Suprapubic skin (tissue), 4 donors: ENCODE data around the gene WDR1. TPM values are rescaled to one million over a fixed set of nuclear protein-coding genes. Genes with fewer than 3 reads are reported as not detected.

Experiments
- DNase-seq, 2 donors: peaks; one replicate each; pipeline ENCODE4 v3.0.0-alpha.2; 2019; ENCODE audit warnings: low spot score in 2 of 2
- H3K27ac ChIP-seq: fragments of 200-600 bp; sonication (generic); one replicate; pipeline ENCODE4 v1.5.1; 2019
- H3K27me3 ChIP-seq: fragments of 200-600 bp; sonication (generic); one replicate; pipeline ENCODE4 v1.5.1; 2019
- H3K36me3 ChIP-seq: fragments of 200-600 bp; sonication (generic); one replicate; pipeline ENCODE4 v1.5.1; 2019
- H3K4me1 ChIP-seq: fragments of 200-600 bp; sonication (generic); one replicate; pipeline ENCODE4 v1.5.1; 2019
- H3K4me3 ChIP-seq: fragments of 200-600 bp; sonication (generic); one replicate; pipeline ENCODE4 v1.5.1; 2019; ENCODE audit warnings: mild to moderate bottlenecking
- H3K9me3 ChIP-seq: fragments of 200-600 bp; sonication (generic); one replicate; pipeline ENCODE4 v1.5.1; 2019
- CTCF ChIP-seq, 2 donors: fragments of 200-600 bp in 1 of 2; fragments of 450-650 bp in 1 of 2; sonication (generic) in 1 of 2; IDR thresholded peaks; one replicate each; pipeline ENCODE4 v1.5.1; 2016 to 2019; ENCODE audit warnings: antibody characterized with exemption in 2 of 2, mild to moderate bottlenecking in 1 of 2, moderate library complexity in 1 of 2
- EP300 ChIP-seq: sonication (generic); formaldehyde crosslinking; IDR thresholded peaks from one replicate; pipeline ENCODE4 v1.6.1; 2017; ENCODE audit warnings: antibody characterized with exemption
- POLR2A ChIP-seq, 2 donors: fragments of 450-650 bp; IDR thresholded peaks; one replicate each; pipeline ENCODE4 v1.6.1; 2017; ENCODE audit warnings: antibody characterized with exemption in 2 of 2, mild to moderate bottlenecking in 2 of 2, moderate library complexity in 2 of 2
- POLR2AphosphoS5 ChIP-seq, 3 donors: sonication (generic); formaldehyde crosslinking; IDR thresholded peaks; one replicate each; pipeline ENCODE4 v1.6.1; 2017; ENCODE audit warnings: antibody characterized with exemption in 3 of 3
- WGBS: methylation state at CpG from one replicate; pipeline ENCODE4 v1.1.5; 2018; 5-methylcytosine and 5-hydroxymethylcytosine counted together
- total RNA-seq, 4 donors: library from RNA; depleted of rRNA; stranded (reverse); fragments of >200 nt; gene quantifications; one replicate each; pipeline ENCODE4 v1.1.0, GENCODE V29; 2016

WDR1 gene
- total RNA-seq, 4 donors from 2014 or later = 113 to 126 (median 117) TPM

GRCh38 chr4:10154241-10154640, 37.6 kb upstream of the WDR1 start:
- WGBS = 82% methylated on average over 3 of the region's 3 CpGs
- no peak for DNase-seq

GRCh38 chr4:10153161-10153560, 36.6 kb upstream of the WDR1 start:
- Histone ChIP-seq H3K36me3 (no peaks in the 10 kb centered on the region), H3K4me3 (no peak overlapping the region), H3K4me1 (no peaks in the 10 kb centered on the region), H3K27me3 (peaks cover 2% of the 10 kb centered on the region), H3K9me3 (no peaks in the 10 kb centered on the region), H3K27ac (no peak overlapping the region)
- no peak for DNase-seq
- WGBS = 60% methylated on average over 1 of the region's 1 CpG
- TF ChIP-seq EP300 (no peak), POLR2A (IDR thresholded peaks at IDR 0.05) (no peak), CTCF (IDR thresholded peaks at IDR 0.05) (no peak), POLR2AphosphoS5 (IDR thresholded peaks at IDR 0.05) (no peak)

More at GRCh38 chr4:10154241-10154640, 37.6 kb upstream of the WDR1 start:
- no peaks in the 10 kb centered on the region for H3K4me1 ChIP-seq
- H3K27me3 ChIP-seq = peaks cover 2% of the 10 kb centered on the region
- no peaks in the 10 kb centered on the region for H3K36me3 ChIP-seq
- H3K9me3 ChIP-seq = no peaks in the 10 kb centered on the region
- H3K4me3 ChIP-seq = no peak overlapping the region
- H3K27ac ChIP-seq = no peak overlapping the region
- TF ChIP-seq POLR2A (IDR thresholded peaks at IDR 0.05) (no peak), POLR2AphosphoS5 (IDR thresholded peaks at IDR 0.05) (no peak), EP300 (no peak)

GRCh38 chr4:10151182-10151581, 34.6 kb upstream of the WDR1 start:
- no peak overlapping the region for H3K27ac ChIP-seq
- H3K27me3 ChIP-seq = peaks cover 2% of the 10 kb centered on the region
- DNase-seq = no peak
- TF ChIP-seq POLR2A (IDR thresholded peaks at IDR 0.05) = no peak
- no peak for TF ChIP-seq EP300
- no peak for TF ChIP-seq CTCF (IDR thresholded peaks at IDR 0.05)
- no peak for TF ChIP-seq POLR2AphosphoS5 (IDR thresholded peaks at IDR 0.05)
- no peaks in the 10 kb centered on the region for H3K36me3 ChIP-seq
- no peak overlapping the region for H3K4me3 ChIP-seq
- WGBS = 97% methylated on average over 3 of the region's 5 CpGs
- H3K4me1 ChIP-seq = no peaks in the 10 kb centered on the region
- no peaks in the 10 kb centered on the region for H3K9me3 ChIP-seq

GRCh38 chr4:10144966-10145365, 28.4 kb upstream of the WDR1 start:
- Histone ChIP-seq H3K36me3 (no peaks in the 10 kb centered on the region), H3K4me3 (no peak overlapping the region), H3K27ac (no peak overlapping the region), H3K9me3 (no peaks in the 10 kb centered on the region), H3K4me1 (no peaks in the 10 kb centered on the region), H3K27me3 (no peaks in the 10 kb centered on the region)
- no peak for DNase-seq
- WGBS = 52% methylated on average over 4 of the region's 4 CpGs
- TF ChIP-seq CTCF (IDR thresholded peaks at IDR 0.05) (no peak), POLR2A (IDR thresholded peaks at IDR 0.05) (no peak), EP300 (no peak), POLR2AphosphoS5 (IDR thresholded peaks at IDR 0.05) (no peak)

GRCh38 chr4:10144479-10144878, 27.9 kb upstream of the WDR1 start:
- TF ChIP-seq EP300 (no peak), CTCF (IDR thresholded peaks at IDR 0.05) (no peak), POLR2AphosphoS5 (IDR thresholded peaks at IDR 0.05) (no peak), POLR2A (IDR thresholded peaks at IDR 0.05) (no peak)
- Histone ChIP-seq H3K27me3 (no peaks in the 10 kb centered on the region), H3K4me1 (no peaks in the 10 kb centered on the region), H3K36me3 (no peaks in the 10 kb centered on the region), H3K27ac (no peak overlapping the region), H3K4me3 (no peak overlapping the region), H3K9me3 (no peaks in the 10 kb centered on the region)
- DNase-seq = no peak

GRCh38 chr4:10143171-10143570, 26.6 kb upstream of the WDR1 start:
- no peak overlapping the region for H3K27ac ChIP-seq
- DNase-seq = no peak
- no peaks in the 10 kb centered on the region for H3K27me3 ChIP-seq
- 87% methylated on average over 6 of the region's 6 CpGs for WGBS
- no peaks in the 10 kb centered on the region for H3K4me1 ChIP-seq
- no peaks in the 10 kb centered on the region for H3K9me3 ChIP-seq
- TF ChIP-seq EP300 (no peak), CTCF (IDR thresholded peaks at IDR 0.05) (no peak), POLR2A (IDR thresholded peaks at IDR 0.05) (no peak), POLR2AphosphoS5 (IDR thresholded peaks at IDR 0.05) (no peak)
- H3K4me3 ChIP-seq = no peak overlapping the region
- no peaks in the 10 kb centered on the region for H3K36me3 ChIP-seq
